ENCODE results near the gene NCCRP1. TPM values are rescaled to one million over a fixed set of nuclear protein-coding genes. Genes with fewer than 3 reads are reported as not detected.

NCCRP1 gene
- total and polyA plus RNA-seq, 4 experiments from 2014 or later = not detected

DNA sequence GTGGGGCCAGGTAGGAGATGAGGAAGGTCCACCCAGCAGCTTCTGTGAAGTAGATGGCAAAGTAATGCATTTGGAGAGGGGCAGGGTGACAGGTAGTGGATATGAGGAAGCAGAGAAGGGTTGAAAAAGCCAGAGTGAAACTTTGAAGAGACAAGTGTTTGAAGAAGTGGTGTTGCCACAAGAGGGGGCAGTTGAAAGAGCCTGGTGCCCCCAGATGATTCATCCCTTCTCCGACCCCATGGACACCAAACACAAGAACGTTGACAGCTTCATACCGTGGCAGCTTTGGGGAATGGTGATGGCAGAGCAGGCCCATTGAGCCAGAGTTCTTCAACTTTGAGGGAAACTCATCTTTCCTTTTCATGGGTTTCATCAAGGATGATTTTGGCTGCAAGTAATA lies 28.1 kb downstream of the NCCRP1 start:
- Mint-ChIP-seq H3K27me3 (peaks cover 16 to 26% of the 10 kb centered on the region in 2 donors), H3K4me3 (no peak overlapping the region), H3K36me3 (no peaks in the 10 kb centered on the region), H3K4me1 (no peaks in the 10 kb centered on the region), H3K27ac (peak overlapping the region in 1 of 7 donors; percentile 30), H3K9me3 (no peaks in the 10 kb centered on the region)
- Histone ChIP-seq H3K4me3 (ENCODE audit: low read length in 2 of 2) (no peak overlapping the region), H3K27ac (ENCODE audit: low read depth, low read length) (no peak overlapping the region), H3K4me1 (ENCODE audit: insufficient read depth, low read length) (no peaks in the 10 kb centered on the region), H3K27me3 (ENCODE audit: insufficient read depth, low read length) (no peaks in the 10 kb centered on the region), H3K36me3 (ENCODE audit: insufficient read depth, low read length) (no peaks in the 10 kb centered on the region), H3K9me3 (ENCODE audit: control insufficient read depth in 1 of 2, low read length in 2 of 2) (no peaks in the 10 kb centered on the region)
- ChIA-PET CTCF (ENCODE audit: partially characterized antibody) (no interaction called here), POLR2A (ENCODE audit: partially characterized antibody) (no interaction called here)
- DNase-seq = no peak
- intact Hi-C loops (cut with micrococcal nuclease) = no loop called here

DNA sequence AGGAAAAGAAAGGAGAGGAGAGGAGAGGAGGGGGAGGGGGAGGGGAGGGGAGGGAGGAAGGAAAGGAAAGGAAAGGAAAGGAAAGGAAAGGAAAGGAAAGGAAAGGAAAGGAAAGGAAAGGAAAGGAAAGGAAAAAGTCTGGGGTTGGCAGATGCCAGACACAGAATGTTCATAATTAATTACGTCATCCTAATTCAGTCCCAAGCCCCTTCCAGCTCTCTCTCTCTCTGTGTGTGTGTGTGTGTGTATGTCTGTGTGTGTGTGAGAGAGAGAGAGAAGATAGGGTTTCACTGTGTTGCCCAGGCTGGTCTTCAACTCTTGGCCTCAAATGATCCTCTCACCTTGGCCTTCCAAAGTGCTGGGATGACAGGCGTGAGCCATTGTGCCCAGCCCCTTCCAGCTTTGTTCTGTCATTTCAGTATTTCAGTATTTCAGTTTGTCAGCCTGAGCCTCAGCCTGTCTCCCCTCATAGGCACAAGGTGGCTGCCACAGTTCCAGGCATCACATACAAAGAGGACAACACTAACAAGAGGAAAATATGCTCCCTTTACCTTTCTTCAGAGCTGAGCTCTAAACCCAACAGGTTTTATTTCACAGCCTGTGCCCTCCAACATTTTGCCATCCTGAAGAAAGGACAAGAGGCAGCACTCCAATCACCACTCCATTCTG lies 33.5 kb downstream of the NCCRP1 start:
- H3K9me3 ChIP-seq (ENCODE audit: control insufficient read depth in 1 of 2, low read length in 2 of 2) = no peaks in the 10 kb centered on the region
- H3K4me3 Mint-ChIP-seq = no peak overlapping the region

DNA sequence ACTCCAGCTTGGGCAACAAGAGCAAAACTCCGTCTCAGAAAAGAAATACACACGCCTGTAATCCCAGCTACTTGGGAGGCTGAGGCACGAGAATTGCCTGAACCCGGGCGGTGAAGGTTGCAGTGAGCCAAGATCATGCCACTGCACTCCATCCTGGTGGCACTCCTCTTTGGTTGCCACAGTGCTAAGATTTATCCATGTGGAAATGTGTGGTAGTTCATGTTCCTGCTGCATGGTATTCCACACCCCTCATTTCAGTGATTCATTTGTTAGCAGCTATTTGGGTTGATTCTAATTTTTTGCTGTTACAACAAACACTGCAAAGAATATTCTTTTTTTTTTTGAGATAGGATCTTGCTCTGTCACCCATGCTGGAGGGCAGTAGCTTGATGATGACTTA lies 35.9 kb downstream of the NCCRP1 start:
- intact Hi-C loops (cut with micrococcal nuclease) = no loop called here
- no peak overlapping the region for H3K4me3 ChIP-seq (ENCODE audit: low read length in 2 of 2)
- ChIA-PET CTCF (ENCODE audit: partially characterized antibody) (no interaction called here), POLR2A (ENCODE audit: partially characterized antibody) (no interaction called here)
- Mint-ChIP-seq H3K27ac (no peak overlapping the region), H3K4me1 (peaks cover 4 to 18% (median 11%) of the 10 kb centered on the region in 4 donors), H3K36me3 (no peaks in the 10 kb centered on the region), H3K9me3 (no peaks in the 10 kb centered on the region), H3K27me3 (no peaks in the 10 kb centered on the region), H3K4me3 (no peak overlapping the region)
- DNase-seq = no peak
- no peaks in the 10 kb centered on the region for H3K9me3 ChIP-seq (ENCODE audit: control insufficient read depth in 1 of 2, low read length in 2 of 2)
- H3K36me3 ChIP-seq (ENCODE audit: insufficient read depth, low read length) = no peaks in the 10 kb centered on the region
- H3K27ac ChIP-seq (ENCODE audit: low read depth, low read length) = no peak overlapping the region
- peaks cover 14% of the 10 kb centered on the region for H3K4me1 ChIP-seq (ENCODE audit: insufficient read depth, low read length)
- H3K27me3 ChIP-seq (ENCODE audit: insufficient read depth, low read length) = no peaks in the 10 kb centered on the region

More for the DNA sequence above, 33.5 kb downstream of the NCCRP1 start:
- Histone ChIP-seq H3K27ac (ENCODE audit: low read depth, low read length) (no peak overlapping the region), H3K36me3 (ENCODE audit: insufficient read depth, low read length) (no peaks in the 10 kb centered on the region), H3K27me3 (ENCODE audit: insufficient read depth, low read length) (no peaks in the 10 kb centered on the region), H3K4me1 (ENCODE audit: insufficient read depth, low read length) (no peaks in the 10 kb centered on the region), H3K4me3 (ENCODE audit: low read length in 2 of 2) (no peak overlapping the region)
- H3K27me3 Mint-ChIP-seq = peaks cover 1 to 2% of the 10 kb centered on the region in 2 donors
- H3K27ac Mint-ChIP-seq = no peak overlapping the region
- ChIA-PET CTCF (ENCODE audit: partially characterized antibody) (no interaction called here), POLR2A (ENCODE audit: partially characterized antibody) (no interaction called here)
- H3K9me3 Mint-ChIP-seq = no peaks in the 10 kb centered on the region
- H3K4me1 Mint-ChIP-seq = no peaks in the 10 kb centered on the region
- no peak for DNase-seq
- H3K36me3 Mint-ChIP-seq = no peaks in the 10 kb centered on the region
- intact Hi-C loops (cut with micrococcal nuclease) = no loop called here

DNA sequence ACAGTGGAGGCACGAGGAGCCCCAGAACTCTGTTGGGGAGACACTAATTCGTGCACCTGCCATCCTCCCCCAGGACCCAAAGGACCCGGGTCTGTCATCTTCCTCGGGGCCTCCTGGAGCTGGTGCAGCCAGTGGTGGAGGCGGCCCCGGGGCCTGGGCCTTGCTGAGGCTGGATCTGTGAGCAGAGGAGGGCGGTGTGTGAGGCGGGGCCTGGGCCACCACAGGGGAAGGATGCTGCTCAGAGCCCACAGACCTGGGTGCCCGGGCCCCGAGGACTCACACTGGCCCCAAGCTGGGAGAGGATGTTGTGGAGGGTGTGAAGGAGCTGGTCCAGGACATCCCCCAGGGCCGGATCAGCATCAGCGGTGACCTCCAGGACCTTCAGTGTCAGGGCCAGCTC lies 39.8 kb downstream of the NCCRP1 start:
- H3K36me3 Mint-ChIP-seq = no peaks in the 10 kb centered on the region
- H3K4me1 ChIP-seq (ENCODE audit: insufficient read depth, low read length) = peaks cover 25% of the 10 kb centered on the region
- H3K4me3 Mint-ChIP-seq = peak overlapping the region in 2 of 8 donors; percentile 25 to 31
- CTCF ChIA-PET (ENCODE audit: partially characterized antibody) = no interaction called here
- POLR2A ChIA-PET (ENCODE audit: partially characterized antibody) = no interaction called here
- H3K27ac Mint-ChIP-seq = peak overlapping the region in 4 of 7 donors; percentile 36 to 53 (median 41)
- no peaks in the 10 kb centered on the region for H3K27me3 ChIP-seq (ENCODE audit: insufficient read depth, low read length)
- peak in 2 of 5 donors; percentile 7 to 9 for DNase-seq
- H3K4me3 ChIP-seq (ENCODE audit: low read length in 2 of 2) = no peak overlapping the region
- peaks cover 8 to 32% (median 18%) of the 10 kb centered on the region in 4 donors for H3K4me1 Mint-ChIP-seq
- no peaks in the 10 kb centered on the region for H3K9me3 ChIP-seq (ENCODE audit: control insufficient read depth in 1 of 2, low read length in 2 of 2)
- peaks cover 0 to 1% (median 0%) of the 10 kb centered on the region in 8 donors for H3K9me3 Mint-ChIP-seq
- intact Hi-C loops (cut with micrococcal nuclease) = no loop called here
- H3K36me3 ChIP-seq (ENCODE audit: insufficient read depth, low read length) = no peaks in the 10 kb centered on the region
- H3K27me3 Mint-ChIP-seq = no peaks in the 10 kb centered on the region
- no peak overlapping the region for H3K27ac ChIP-seq (ENCODE audit: low read depth, low read length)

DNA sequence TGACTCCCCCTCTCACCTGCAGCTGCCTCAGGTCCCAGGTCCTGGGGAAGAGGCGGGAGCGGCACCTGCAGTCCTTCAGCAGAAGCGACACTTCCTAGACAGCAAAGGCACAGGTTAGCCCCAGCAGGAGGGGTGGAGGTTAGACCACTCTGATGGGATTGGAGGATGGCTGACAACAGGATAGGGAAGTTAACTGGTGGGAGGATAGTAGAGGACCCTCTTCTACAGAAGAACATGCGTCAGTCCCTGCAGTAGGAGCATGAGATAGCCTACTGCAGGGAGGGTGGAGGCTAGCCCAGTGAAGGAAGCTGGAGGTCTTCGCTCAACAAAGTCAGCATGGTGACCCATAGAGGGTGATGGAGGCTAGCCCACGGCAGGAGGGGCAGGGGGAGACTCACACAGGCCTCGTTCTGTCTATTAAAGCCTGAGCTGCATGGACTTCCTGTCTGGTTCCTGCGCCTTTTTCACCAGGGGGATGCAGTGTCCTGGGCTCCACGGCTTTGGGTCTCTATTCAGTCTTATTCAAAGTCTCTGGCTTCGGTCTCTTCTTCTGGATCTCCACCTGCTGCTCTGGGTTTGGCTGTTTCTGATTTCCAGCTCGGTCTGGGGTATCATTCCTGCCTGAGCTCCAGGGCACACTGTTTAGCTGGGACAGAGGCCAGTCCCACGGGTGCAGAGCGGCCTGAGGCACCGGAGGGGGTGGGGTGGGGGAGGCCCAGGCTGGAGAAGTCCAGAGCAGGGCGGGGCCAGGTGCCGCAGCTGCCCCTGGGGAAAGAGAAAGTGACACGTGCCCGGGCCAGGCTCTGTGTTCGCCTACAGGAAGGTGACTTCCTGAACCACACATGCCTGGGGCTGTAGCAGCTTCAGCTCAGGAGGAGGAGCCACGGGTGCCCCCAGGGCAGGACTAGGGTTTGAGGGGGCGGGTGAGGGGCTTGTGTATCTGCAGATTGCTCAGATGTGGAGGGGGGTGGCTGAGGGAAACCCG lies 40.7 kb downstream of the NCCRP1 start:
- CTCF ChIA-PET (ENCODE audit: partially characterized antibody) = interaction anchor here (1.0 to 2.1 kb wide), 2 partner anchors 90 to 91 kb away, joined by 3 to 6 read pairs; no protein-coding TSS in a partner anchor
- Histone ChIP-seq H3K36me3 (ENCODE audit: insufficient read depth, low read length) (no peaks in the 10 kb centered on the region), H3K9me3 (ENCODE audit: control insufficient read depth in 1 of 2, low read length in 2 of 2) (no peaks in the 10 kb centered on the region), H3K27ac (ENCODE audit: low read depth, low read length) (no peak overlapping the region), H3K27me3 (ENCODE audit: insufficient read depth, low read length) (no peaks in the 10 kb centered on the region), H3K4me3 (ENCODE audit: low read length in 2 of 2) (no peak overlapping the region), H3K4me1 (ENCODE audit: insufficient read depth, low read length) (peaks cover 25% of the 10 kb centered on the region)
- peak overlapping the region; percentile 38 to 91 (median 80) for H3K27ac Mint-ChIP-seq
- peaks cover 8 to 32% (median 18%) of the 10 kb centered on the region in 4 donors for H3K4me1 Mint-ChIP-seq
- H3K9me3 Mint-ChIP-seq = peaks cover 0 to 1% (median 0%) of the 10 kb centered on the region in 8 donors
- POLR2A ChIA-PET (ENCODE audit: partially characterized antibody) = interaction anchor here (0.8 to 1.4 kb wide), 6 partner anchors 60 to 105 kb away, joined by 3 to 4 read pairs (median 3); partner anchors contain the start of gene SAMD4B
- H3K4me3 Mint-ChIP-seq = peak overlapping the region; percentile 67 to 77 (median 74)
- H3K27me3 Mint-ChIP-seq = no peaks in the 10 kb centered on the region
- DNase-seq = peak in 4 of 5 donors; percentile 11 to 58 (median 20)
- H3K36me3 Mint-ChIP-seq = no peaks in the 10 kb centered on the region
- intact Hi-C loops (cut with micrococcal nuclease) = no loop called here

DNA sequence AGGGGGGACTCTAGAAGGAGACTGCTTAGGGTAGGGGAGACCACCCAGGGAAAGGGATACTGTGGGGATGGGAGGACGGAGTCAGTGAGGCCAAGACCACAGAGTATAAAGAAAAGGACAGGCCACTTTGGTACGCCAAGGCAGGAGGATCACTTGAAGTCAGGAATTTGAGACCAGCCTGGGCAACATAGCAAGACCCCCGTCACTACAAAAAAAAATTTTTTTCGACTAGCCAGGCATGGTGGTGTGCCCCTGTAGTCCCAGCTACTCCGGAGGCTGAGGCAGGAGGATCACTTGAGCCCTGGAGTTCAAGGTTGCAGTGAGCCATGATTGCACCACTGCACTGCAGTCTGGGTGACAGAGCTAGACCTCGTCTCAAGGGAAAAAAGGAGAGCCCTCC lies 41.4 kb downstream of the NCCRP1 start:
- Mint-ChIP-seq H3K36me3 (no peaks in the 10 kb centered on the region), H3K27ac (peak overlapping the region; percentile 38 to 87 (median 80)), H3K27me3 (no peaks in the 10 kb centered on the region), H3K4me3 (peak overlapping the region in 7 of 8 donors; percentile 67 to 77 (median 75)), H3K9me3 (peaks cover 0 to 1% (median 0%) of the 10 kb centered on the region in 8 donors), H3K4me1 (peaks cover 8 to 32% (median 18%) of the 10 kb centered on the region in 4 donors)
- Histone ChIP-seq H3K36me3 (ENCODE audit: insufficient read depth, low read length) (no peaks in the 10 kb centered on the region), H3K27ac (ENCODE audit: low read depth, low read length) (no peak overlapping the region), H3K27me3 (ENCODE audit: insufficient read depth, low read length) (no peaks in the 10 kb centered on the region), H3K9me3 (ENCODE audit: control insufficient read depth in 1 of 2, low read length in 2 of 2) (no peaks in the 10 kb centered on the region), H3K4me3 (ENCODE audit: low read length in 2 of 2) (no peak overlapping the region), H3K4me1 (ENCODE audit: insufficient read depth, low read length) (peaks cover 25% of the 10 kb centered on the region)
- CTCF ChIA-PET (ENCODE audit: partially characterized antibody) = interaction anchor here (0.6 to 2.1 kb wide), 3 partner anchors 85 to 91 kb away, joined by 3 to 6 read pairs (median 3); no protein-coding TSS in a partner anchor
- no peak for DNase-seq
- intact Hi-C loops (cut with micrococcal nuclease) = no loop called here
- POLR2A ChIA-PET (ENCODE audit: partially characterized antibody) = interaction anchor here (0.8 to 1.4 kb wide), 5 partner anchors 60 to 104 kb away, joined by 3 to 4 read pairs (median 3); partner anchors contain the start of gene SAMD4B

DNA sequence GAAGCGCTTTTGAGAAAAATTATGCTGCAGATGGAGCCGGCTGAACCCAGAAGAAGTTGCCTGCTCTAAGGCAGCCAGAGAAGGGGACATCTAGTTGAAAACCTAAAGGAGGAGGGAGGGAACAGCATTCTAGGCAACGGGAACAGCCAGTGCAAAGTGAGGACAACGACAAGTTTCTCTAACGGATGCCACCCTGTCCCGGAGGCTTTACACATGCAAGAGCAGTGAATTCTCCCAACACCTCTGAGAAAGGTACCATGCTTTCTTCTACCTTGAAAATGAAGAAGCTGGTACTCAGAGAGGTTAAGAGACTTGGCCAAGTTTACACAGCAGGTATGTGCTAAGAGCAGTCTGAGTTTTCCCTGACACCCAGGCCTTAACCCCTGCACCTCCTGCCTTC lies 42.2 kb downstream of the NCCRP1 start:
- H3K27ac Mint-ChIP-seq = no peak overlapping the region
- Histone ChIP-seq H3K9me3 (ENCODE audit: control insufficient read depth in 1 of 2, low read length in 2 of 2) (no peaks in the 10 kb centered on the region), H3K27ac (ENCODE audit: low read depth, low read length) (no peak overlapping the region), H3K4me1 (ENCODE audit: insufficient read depth, low read length) (peaks cover 25% of the 10 kb centered on the region), H3K27me3 (ENCODE audit: insufficient read depth, low read length) (no peaks in the 10 kb centered on the region), H3K36me3 (ENCODE audit: insufficient read depth, low read length) (no peaks in the 10 kb centered on the region), H3K4me3 (ENCODE audit: low read length in 2 of 2) (no peak overlapping the region)
- H3K4me1 Mint-ChIP-seq = peaks cover 8 to 32% (median 18%) of the 10 kb centered on the region in 4 donors
- CTCF ChIA-PET (ENCODE audit: partially characterized antibody) = interaction anchor here (0.6 to 2.1 kb wide), 2 partner anchors 84 to 89 kb away, joined by 3 to 6 read pairs; no protein-coding TSS in a partner anchor
- no peak for DNase-seq
- intact Hi-C loops (cut with micrococcal nuclease) = no loop called here
- no peaks in the 10 kb centered on the region for H3K27me3 Mint-ChIP-seq
- H3K36me3 Mint-ChIP-seq = no peaks in the 10 kb centered on the region
- POLR2A ChIA-PET (ENCODE audit: partially characterized antibody) = no interaction called here
- H3K4me3 Mint-ChIP-seq = no peak overlapping the region
- H3K9me3 Mint-ChIP-seq = peaks cover 0 to 1% (median 0%) of the 10 kb centered on the region in 8 donors
